Spinal cord (tissue), 10 donors: ENCODE results near the gene MORN3. TPM values are rescaled to one million over a fixed set of nuclear protein-coding genes. Genes with fewer than 3 reads are reported as not detected.
"Not testable (repeated sequence)": the region's sequence is repeated elsewhere in the genome, so short reads cannot be mapped to it uniquely, and the experiment has no call there.

Source experiments
- DNase-seq, 6 donors: peaks; one replicate each; pipeline versions ENCODE4 v3.0.0 to v3.0.0-alpha.2; 2013 to 2015; ENCODE audit warnings: low spot score in 6 of 6, low read depth in 4 of 6
- H3K27ac ChIP-seq: one replicate; pipeline ENCODE4 v1.5.1; 2013; ENCODE audit warnings: low read depth, low read length, control low read depth
- H3K27me3 ChIP-seq: one replicate; pipeline ENCODE4 v1.6.1; 2013; ENCODE audit warnings: low read length; ENCODE audit not compliant: control insufficient read depth, insufficient read depth
- H3K36me3 ChIP-seq: one replicate; pipeline ENCODE4 v1.6.1; 2013; ENCODE audit warnings: low read length; ENCODE audit not compliant: control insufficient read depth, insufficient read depth
- H3K4me1 ChIP-seq: one replicate; pipeline ENCODE4 v1.6.1; 2013; ENCODE audit warnings: low read length; ENCODE audit not compliant: control insufficient read depth, insufficient read depth
- H3K4me3 ChIP-seq: one replicate; pipeline ENCODE4 v1.5.1; 2013; ENCODE audit warnings: low read depth, low read length, control low read depth
- H3K9me3 ChIP-seq: one replicate; pipeline ENCODE4 v1.6.1; 2013; ENCODE audit warnings: low read length; ENCODE audit not compliant: control insufficient read depth, insufficient read depth
- WGBS: methylation state at CpG from one replicate; pipeline ENCODE4 v1.1.5; 2013; ENCODE audit warnings: missing lambda C conversion rate; ENCODE audit not compliant: insufficient coverage; 5-methylcytosine and 5-hydroxymethylcytosine counted together
- polyA plus RNA-seq, 2 donors: library from polyadenylated mRNA; unstranded; fragments of 120-200 nt; gene quantifications; one replicate each; pipeline ENCODE4 v1.2.1, GENCODE V29; 2013; ENCODE audit not compliant: insufficient read length in 2 of 2
- total RNA-seq, 2 donors: library from RNA; depleted of rRNA in 1 of 2; stranded (reverse); fragments of 120-200 nt in 1 of 2; fragments of >200 nt in 1 of 2; gene quantifications; one replicate each; pipeline versions ENCODE4 v1.2.3 to v1.2.4, GENCODE V29; 2013 to 2014
- donor health status: healthy.

Gene MORN3
- total and polyA plus RNA-seq, 4 donors, result 0.79 to 6.1 (median 5.2) TPM

DNA sequence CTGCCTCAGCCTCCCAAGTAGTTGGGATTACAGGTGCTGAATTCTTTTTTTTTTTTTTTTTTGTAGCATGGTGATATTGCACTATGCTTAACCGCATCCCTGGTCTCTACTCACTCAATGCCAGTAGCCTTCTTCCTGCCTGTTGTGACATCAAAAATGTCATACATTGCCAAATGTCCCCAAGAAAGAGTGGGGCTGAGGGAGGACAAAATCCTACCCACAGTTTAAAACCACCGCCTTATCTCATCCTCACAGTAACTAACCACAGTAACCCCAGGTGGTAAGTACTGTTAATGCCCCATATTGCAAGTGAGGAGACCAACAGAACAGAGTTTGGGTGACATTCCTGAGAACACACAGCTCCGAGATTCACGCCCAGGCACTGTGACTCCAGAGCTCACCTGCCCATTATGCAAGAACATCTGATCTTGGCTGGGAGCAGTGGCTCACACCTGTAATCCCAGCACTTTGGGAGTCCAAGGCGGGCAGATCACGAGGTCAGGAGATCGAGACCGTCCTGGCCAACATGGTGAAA lies 19.6 kb downstream of the MORN3 start:
- WGBS, result 84% methylated on average over 2 of the region's 8 CpGs
- H3K27ac ChIP-seq, result no peak overlapping the region
- no peak for DNase-seq

DNA sequence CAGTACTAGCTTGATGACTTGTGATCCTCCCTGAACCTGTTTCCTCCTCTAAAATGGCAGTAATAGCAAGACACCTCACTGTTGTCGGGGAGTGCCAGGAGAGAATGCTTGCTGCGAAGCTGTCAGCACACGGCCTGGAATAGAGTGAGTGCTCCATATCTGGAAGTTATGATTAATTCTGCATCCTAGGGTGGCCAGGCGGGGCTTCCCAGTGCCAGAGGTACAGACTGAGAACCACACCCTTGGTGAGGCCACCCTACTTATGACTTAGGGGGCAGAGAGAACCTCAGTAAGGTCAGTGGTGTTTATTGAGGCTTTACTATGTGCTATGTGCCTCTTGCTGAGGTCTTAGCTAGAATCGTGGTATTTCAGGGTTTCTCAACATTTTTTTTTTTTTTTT lies 20.1 kb downstream of the MORN3 start:
- no peak overlapping the region for H3K4me3 ChIP-seq
- no peaks in the 10 kb centered on the region for H3K9me3 ChIP-seq
- WGBS, result 94% methylated on average over 5 of the region's 5 CpGs
- no peak for DNase-seq
- H3K4me1 ChIP-seq, result no peaks in the 10 kb centered on the region
- H3K27ac ChIP-seq, result no peak overlapping the region
- H3K27me3 ChIP-seq, result no peaks in the 10 kb centered on the region
- H3K36me3 ChIP-seq, result peaks cover 5% of the 10 kb centered on the region

More for the DNA sequence above, 19.6 kb downstream of the MORN3 start:
- H3K27me3 ChIP-seq, result no peaks in the 10 kb centered on the region
- peaks cover 5% of the 10 kb centered on the region for H3K36me3 ChIP-seq
- H3K9me3 ChIP-seq, result no peaks in the 10 kb centered on the region
- H3K4me3 ChIP-seq, result no peak overlapping the region
- H3K4me1 ChIP-seq, result no peaks in the 10 kb centered on the region

DNA sequence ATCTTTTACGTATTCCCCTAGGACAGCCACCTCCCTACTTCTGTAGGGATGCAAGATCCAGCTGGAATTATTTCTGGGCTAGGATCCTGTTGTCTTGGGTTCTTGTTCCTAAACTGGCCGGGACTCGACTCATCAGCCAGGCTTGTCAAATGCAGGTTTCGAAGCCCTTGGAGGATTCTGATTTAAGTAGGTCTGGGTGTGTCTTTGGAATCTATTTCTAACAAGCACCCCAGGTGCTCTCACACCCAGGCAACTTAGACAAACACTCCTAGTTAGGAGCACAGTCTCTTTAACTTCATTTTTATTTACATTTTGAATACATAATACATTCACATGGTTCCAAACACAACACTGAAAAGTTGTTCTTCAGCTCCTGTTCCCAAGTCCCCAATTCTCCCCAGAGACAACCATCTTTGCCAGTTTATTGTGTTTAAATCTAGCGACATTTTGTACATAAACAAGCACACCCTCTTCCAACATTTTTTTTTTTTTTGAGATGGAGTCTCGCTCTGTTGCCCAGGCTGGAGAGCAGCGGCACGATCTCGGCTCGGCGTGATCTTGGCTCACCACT lies 20.9 kb downstream of the MORN3 start:
- 84% methylated on average over 7 of the region's 11 CpGs for WGBS
- Histone ChIP-seq H3K27me3 (no peaks in the 10 kb centered on the region), H3K9me3 (no peaks in the 10 kb centered on the region), H3K36me3 (peaks cover 8% of the 10 kb centered on the region), H3K4me3 (no peak overlapping the region), H3K4me1 (no peaks in the 10 kb centered on the region), H3K27ac (no peak overlapping the region)
- no peak for DNase-seq

DNA sequence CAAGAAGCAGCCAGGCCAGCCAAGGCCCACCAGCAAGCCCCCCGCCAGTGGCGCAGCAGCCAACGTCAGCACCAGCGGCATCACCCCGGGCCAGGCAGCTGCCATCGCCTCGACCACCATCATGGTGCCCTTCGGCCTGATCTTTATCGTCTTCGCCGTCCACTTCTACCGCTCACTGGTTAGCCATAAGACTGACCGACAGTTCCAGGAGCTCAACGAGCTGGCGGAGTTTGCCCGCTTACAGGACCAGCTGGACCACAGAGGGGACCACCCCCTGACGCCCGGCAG lies 28.2 kb downstream of the MORN3 start:
- H3K4me3 ChIP-seq, result no peak overlapping the region

DNA sequence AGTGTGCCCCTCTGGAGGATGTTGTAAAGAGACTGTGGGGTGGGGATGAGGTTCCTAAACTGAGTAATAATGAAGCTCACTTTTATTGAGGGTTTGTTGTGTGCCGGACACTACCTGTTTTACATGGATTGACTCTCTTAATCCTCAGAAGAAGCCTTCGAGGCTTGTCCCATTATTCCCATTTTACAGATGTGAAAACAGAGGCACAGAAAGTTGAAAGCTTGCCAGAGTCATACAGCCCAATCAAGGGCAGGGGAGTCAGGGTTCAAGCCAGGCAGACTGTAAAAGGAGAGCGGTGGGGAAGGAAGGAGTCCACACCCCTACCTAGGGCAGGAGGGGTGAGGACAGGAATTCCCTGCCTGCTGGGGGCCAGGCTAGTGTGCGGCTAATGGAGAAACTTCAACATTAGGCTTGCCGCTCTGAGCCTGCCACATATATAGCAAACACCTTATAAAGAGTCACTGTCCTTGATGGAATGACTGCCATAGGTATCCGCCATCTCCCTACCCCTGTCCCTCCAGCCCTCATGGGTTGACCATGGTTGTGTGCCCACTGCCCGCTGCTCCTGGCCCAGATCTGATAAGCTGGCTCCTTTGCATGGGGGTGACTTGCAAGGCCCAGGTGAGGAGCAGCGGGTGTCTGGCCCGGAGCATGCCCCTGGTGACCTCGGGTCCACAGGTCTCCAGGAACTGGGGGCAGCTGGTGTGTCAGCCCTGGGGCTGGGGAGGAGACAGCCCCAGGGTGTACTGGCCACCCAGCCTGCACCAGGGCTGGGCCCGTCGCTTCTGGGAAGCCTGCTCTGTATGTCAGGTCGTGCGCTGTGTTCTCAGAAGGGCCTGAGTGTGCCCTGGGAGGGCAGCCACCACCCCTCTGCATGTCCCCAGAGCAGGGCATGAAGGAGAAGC lies 30.9 kb downstream of the MORN3 start:
- Histone ChIP-seq H3K27me3 (no peaks in the 10 kb centered on the region), H3K9me3 (no peaks in the 10 kb centered on the region), H3K4me1 (peaks cover 4% of the 10 kb centered on the region), H3K27ac (no peak overlapping the region), H3K36me3 (peaks cover 25% of the 10 kb centered on the region), H3K4me3 (no peak overlapping the region)
- WGBS, result 94% methylated on average over 10 of the region's 14 CpGs
- DNase-seq, result no peak

More for the DNA sequence above, 28.2 kb downstream of the MORN3 start:
- no peak for DNase-seq
- no peaks in the 10 kb centered on the region for H3K9me3 ChIP-seq
- no peak overlapping the region for H3K27ac ChIP-seq
- H3K36me3 ChIP-seq, result peaks cover 29% of the 10 kb centered on the region
- H3K4me1 ChIP-seq, result peaks cover 4% of the 10 kb centered on the region
- 95% methylated on average over 18 of the region's 18 CpGs for WGBS
- H3K27me3 ChIP-seq, result no peaks in the 10 kb centered on the region

DNA sequence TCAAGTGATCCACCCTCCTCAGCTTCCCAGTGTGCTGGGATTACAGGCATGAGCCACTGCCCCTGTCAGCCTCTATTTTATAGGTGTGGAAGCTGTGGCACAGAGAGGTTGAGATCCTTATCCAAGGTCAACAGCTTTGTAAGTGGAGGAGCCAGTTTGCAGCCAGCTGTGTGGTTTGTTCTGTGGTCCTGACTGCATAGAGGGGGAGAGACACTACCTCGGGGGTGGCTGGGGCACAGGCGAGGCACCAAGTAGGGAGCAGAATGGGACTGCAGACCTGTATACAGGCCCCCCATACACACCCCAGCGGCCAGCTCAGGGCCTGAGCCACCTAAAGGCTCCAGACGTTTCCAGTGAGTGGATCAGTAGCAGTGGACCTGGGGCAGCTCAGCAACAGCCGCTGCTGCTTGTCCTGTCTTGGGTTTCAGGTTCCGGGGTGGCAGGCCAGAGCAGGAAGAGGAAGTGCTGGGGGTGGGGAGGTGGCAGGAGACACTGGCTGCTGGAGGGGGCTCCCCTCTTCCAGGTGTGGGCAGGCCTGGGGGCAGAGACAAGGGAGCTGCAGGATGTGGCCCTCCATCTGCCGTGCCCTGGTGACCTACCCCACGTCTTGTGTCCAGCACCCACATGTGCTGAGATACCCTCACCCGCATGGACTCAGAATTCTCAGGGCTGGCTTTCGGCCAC lies 32.1 kb downstream of the MORN3 start:
- no peak for DNase-seq
- no peaks in the 10 kb centered on the region for H3K27me3 ChIP-seq
- H3K4me1 ChIP-seq, result peaks cover 13% of the 10 kb centered on the region
- whole genome bisulfite sequencing, result 85% methylated on average over 8 of the region's 10 CpGs
- H3K27ac ChIP-seq, result no peak overlapping the region
- peaks cover 27% of the 10 kb centered on the region for H3K36me3 ChIP-seq
- H3K9me3 ChIP-seq, result no peaks in the 10 kb centered on the region
- no peak overlapping the region for H3K4me3 ChIP-seq

DNA sequence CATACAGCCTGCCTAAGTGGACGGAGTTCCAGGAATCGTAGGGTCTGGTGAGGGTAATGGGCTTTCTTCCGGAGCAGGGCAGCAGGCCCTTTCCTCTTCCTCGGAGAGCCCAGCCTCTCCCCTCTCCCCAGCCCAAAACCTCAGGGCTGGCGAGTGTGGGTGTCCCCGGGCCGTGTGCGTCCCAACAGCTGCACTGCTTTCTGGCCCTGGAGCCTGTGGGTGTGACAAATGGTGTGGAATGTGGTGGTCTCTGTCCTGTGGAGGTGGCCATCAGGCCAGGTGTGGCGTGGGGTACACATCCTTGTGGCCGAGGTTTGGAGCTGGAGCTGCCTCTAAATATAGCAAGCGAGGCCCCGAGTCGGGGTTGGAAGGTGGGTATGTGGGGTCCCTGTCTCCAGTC lies 34.6 kb downstream of the MORN3 start:
- Histone ChIP-seq H3K27ac (no peak overlapping the region), H3K9me3 (no peaks in the 10 kb centered on the region), H3K36me3 (peaks cover 12% of the 10 kb centered on the region), H3K27me3 (no peaks in the 10 kb centered on the region), H3K4me1 (peaks cover 13% of the 10 kb centered on the region), H3K4me3 (no peak overlapping the region)
- no peak for DNase-seq
- WGBS, result 100% methylated on average over 1 of the region's 13 CpGs

DNA sequence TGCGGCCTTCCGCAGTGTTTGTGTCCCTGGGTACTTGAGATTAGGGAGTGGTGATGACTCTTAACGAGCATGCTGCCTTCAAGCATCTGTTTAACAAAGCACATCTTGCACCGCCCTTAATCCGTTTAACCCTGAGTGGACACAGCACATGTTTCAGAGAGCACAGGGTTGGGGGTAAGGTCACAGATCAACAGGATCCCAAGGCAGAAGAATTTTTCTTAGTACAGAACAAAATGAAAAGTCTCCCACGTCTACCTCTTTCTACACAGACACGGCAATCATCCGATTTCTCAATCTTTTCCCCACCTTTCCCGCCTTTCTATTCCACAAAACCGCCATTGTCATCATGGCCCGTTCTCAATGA lies 35.6 kb downstream of the MORN3 start:
- not testable (repeated sequence) for H3K27me3 ChIP-seq, H3K27ac ChIP-seq, H3K4me3 ChIP-seq, DNase-seq, H3K9me3 ChIP-seq
- Histone ChIP-seq H3K36me3 (peaks cover 11% of the 10 kb centered on the region), H3K4me1 (peaks cover 21% of the 10 kb centered on the region)
- no CpG with 5 or more reads among the region's 11 CpGs for WGBS

DNA sequence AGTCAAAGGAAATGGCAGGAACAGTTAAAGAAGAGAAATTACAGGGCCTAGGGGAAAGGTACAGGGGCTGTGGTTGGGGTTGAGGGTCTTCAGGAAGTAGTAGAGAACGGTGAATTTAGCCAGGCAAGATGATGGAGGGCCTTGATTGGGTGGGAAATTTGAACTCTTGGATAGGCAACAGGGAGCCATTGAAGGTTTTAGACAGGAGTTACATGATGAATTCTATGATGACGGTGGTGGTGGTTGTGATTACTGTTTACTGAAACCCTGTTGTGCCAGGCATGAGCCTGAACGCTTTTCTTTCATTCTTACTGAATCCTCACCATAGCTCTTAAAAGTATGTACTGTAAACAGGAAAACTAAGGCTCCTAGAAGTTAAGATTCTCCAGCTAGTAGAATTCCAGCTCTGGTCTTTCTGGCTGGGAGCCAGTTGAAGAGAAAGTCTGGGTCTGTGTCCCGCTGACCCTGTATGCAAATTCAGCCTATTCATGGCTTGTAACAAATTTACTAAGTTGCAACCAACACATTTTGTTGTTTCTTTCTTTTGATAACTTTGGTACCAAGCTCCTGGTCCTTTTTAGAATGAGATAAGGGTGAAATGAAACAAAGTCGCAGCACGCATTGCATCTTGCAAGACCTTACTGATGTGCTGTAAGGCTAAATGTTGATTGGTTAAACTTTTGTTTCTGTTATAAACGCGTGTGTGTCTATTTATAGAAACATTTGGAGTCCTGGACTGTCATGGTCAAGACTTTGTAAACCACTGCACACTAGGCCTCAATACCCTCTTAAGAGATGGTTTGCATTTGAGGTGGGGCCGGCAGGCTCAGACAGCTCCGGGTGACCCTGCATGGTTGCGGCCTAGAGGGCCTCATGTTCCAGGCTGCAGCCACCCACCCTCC lies 37.1 kb downstream of the MORN3 start:
- 86% methylated on average over 5 of the region's 11 CpGs for WGBS
- H3K27ac ChIP-seq, result no peak overlapping the region
- H3K4me1 ChIP-seq, result peaks cover 28% of the 10 kb centered on the region

More for the DNA sequence above, 37.1 kb downstream of the MORN3 start:
- Histone ChIP-seq H3K4me3 (no peak overlapping the region), H3K9me3 (no peaks in the 10 kb centered on the region), H3K27me3 (no peaks in the 10 kb centered on the region), H3K36me3 (peaks cover 5% of the 10 kb centered on the region)
- peak in 1 of 6 donors; percentile 21 for DNase-seq
